Erythroblast (primary cell): ENCODE results near the gene ZBTB20.

Experiments used
- DNase-seq, 2 experiments: peaks; one replicate each; lab custom pipeline; 2025; lab: John Stamatoyannopoulos, UW
- GATA1 ChIP-seq: IDR thresholded peaks from 2 replicates; pipeline ENCODE4 v1.6.1; 2011; ENCODE audit warnings: low read depth, mild to moderate bottlenecking, control low read depth, low read length, moderate library complexity
- POLR2A ChIP-seq: IDR thresholded peaks from 2 replicates; pipeline ENCODE4 v1.6.1; 2011; ENCODE audit warnings: mild to moderate bottlenecking, low read length

ZBTB20 gene

GRCh38 chr3:114502204-114502603, 644.9 kb downstream of the ZBTB20 start:
- DNase-seq: no peak
- TF ChIP-seq GATA1: no peak
- TF ChIP-seq POLR2A: no peak

GRCh38 chr3:114499976-114500375, 647.1 kb downstream of the ZBTB20 start:
- DNase-seq: no peak
- no peak for TF ChIP-seq GATA1
- TF ChIP-seq POLR2A: no peak

GRCh38 chr3:114498539-114499370, 648.3 kb downstream of the ZBTB20 start:
- no peak for DNase-seq

GRCh38 chr3:114496874-114497273, 650.2 kb downstream of the ZBTB20 start:
- TF ChIP-seq POLR2A (no peak), GATA1 (no peak)
- DNase-seq: no peak

More at GRCh38 chr3:114498539-114499370, 648.3 kb downstream of the ZBTB20 start:
- TF ChIP-seq POLR2A: no peak
- no peak for TF ChIP-seq GATA1

GRCh38 chr3:114496466-114496865, 650.6 kb downstream of the ZBTB20 start:
- TF ChIP-seq GATA1 (no peak), POLR2A (no peak)
- no peak for DNase-seq

GRCh38 chr3:114496021-114496434, 651.1 kb downstream of the ZBTB20 start:
- no peak for DNase-seq

GRCh38 chr3:114494498-114494897, 652.6 kb downstream of the ZBTB20 start:
- no peak for DNase-seq
- TF ChIP-seq GATA1: no peak

More at GRCh38 chr3:114496021-114496434, 651.1 kb downstream of the ZBTB20 start:
- no peak for TF ChIP-seq POLR2A
- no peak for TF ChIP-seq GATA1

- no peak for TF ChIP-seq POLR2A
- TF ChIP-seq GATA1: no peak
- no peak for DNase-seq
These were observed 656.3 kb downstream of the ZBTB20 start for GRCh38 chr3:114490829-114491228.

GRCh38 chr3:114487502-114487901, 659.6 kb downstream of the ZBTB20 start:
- DNase-seq: no peak
- TF ChIP-seq GATA1 (no peak), POLR2A (no peak)

GRCh38 chr3:114484919-114485318, 662.2 kb downstream of the ZBTB20 start:
- TF ChIP-seq POLR2A (no peak), GATA1 (no peak)
- DNase-seq: no peak

GRCh38 chr3:114481113-114481512, 666.0 kb downstream of the ZBTB20 start:
- TF ChIP-seq POLR2A (no peak), GATA1 (no peak)
- no peak for DNase-seq

- no peak for DNase-seq
- TF ChIP-seq GATA1 (no peak), POLR2A (no peak)
These were observed 666.6 kb downstream of the ZBTB20 start for GRCh38 chr3:114480442-114480841.

- DNase-seq: no peak
- no peak for TF ChIP-seq POLR2A
- TF ChIP-seq GATA1: no peak
These were observed 668.3 kb downstream of the ZBTB20 start for GRCh38 chr3:114478801-114479200.

GRCh38 chr3:114476511-114476910, 670.6 kb downstream of the ZBTB20 start:
- TF ChIP-seq POLR2A: no peak
- no peak for TF ChIP-seq GATA1
- no peak for DNase-seq

GRCh38 chr3:114471478-114471877, 675.6 kb downstream of the ZBTB20 start:
- TF ChIP-seq POLR2A (no peak), GATA1 (no peak)
- DNase-seq: no peak
